ENCODE measurements around the gene GALNT10. TPM values are rescaled to one million over a fixed set of nuclear protein-coding genes. Genes with fewer than 3 reads are reported as not detected.

Gene GALNT10
- polyA plus RNA-seq, 1 experiment, result 93.1 TPM

DNA sequence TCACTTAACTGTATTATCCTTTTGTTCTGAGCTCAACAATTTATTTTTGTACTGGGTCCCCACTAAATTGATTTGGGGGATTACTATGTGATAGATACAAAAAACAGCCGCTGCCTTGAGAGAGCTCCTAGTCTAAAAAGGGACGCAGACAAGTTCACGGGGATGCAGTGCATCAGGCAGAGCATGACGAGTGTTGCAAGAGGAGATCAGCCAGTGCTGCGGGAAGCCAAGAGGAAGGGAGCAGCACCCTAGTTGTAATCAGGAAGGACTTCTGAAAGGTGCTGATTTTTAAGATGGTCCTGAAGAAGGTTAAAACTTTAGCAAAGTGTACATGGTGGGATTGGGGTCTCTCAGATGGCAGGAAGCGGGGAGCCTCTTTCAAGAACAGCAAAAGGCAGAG, 15.8 kb downstream of the GALNT10 start:
- Histone ChIP-seq H3K27ac (ENCODE audit: low read depth, low read length) (no peak overlapping the region), H3K4me3 (ENCODE audit: low read depth, low read length) (no peak overlapping the region), H3K9me3 (ENCODE audit: control insufficient read depth, insufficient read depth, low read length) (peaks cover 5% of the 10 kb centered on the region), H3K27me3 (ENCODE audit: control insufficient read depth, insufficient read depth, low read length) (no peaks in the 10 kb centered on the region)
- ChIA-PET POLR2A (interaction anchor here (0.7 kb wide), 1 partner anchor 8 kb away, joined by 4 read pairs; no protein-coding TSS in a partner anchor), CTCF (interaction anchor here (0.9 to 3.2 kb wide), 2 partner anchors 9 to 17 kb away, joined by 3 to 24 read pairs; no protein-coding TSS in a partner anchor)
- TF ChIP-seq, protein P1, sequence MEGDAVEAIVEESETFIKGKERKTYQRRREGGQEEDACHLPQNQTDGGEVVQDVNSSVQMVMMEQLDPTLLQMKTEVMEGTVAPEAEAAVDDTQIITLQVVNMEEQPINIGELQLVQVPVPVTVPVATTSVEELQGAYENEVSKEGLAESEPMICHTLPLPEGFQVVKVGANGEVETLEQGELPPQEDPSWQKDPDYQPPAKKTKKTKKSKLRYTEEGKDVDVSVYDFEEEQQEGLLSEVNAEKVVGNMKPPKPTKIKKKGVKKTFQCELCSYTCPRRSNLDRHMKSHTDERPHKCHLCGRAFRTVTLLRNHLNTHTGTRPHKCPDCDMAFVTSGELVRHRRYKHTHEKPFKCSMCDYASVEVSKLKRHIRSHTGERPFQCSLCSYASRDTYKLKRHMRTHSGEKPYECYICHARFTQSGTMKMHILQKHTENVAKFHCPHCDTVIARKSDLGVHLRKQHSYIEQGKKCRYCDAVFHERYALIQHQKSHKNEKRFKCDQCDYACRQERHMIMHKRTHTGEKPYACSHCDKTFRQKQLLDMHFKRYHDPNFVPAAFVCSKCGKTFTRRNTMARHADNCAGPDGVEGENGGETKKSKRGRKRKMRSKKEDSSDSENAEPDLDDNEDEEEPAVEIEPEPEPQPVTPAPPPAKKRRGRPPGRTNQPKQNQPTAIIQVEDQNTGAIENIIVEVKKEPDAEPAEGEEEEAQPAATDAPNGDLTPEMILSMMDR (IDR thresholded peaks at IDR 0.05; ENCODE audit: low read depth, low read length), result no peak
- DNase-seq (ENCODE audit: low read depth, low spot score), result no peak

GRCh38 chr5:154207204-154207603, 16.7 kb downstream of the GALNT10 start:
- Histone ChIP-seq H3K27ac (ENCODE audit: low read depth, low read length) (no peak overlapping the region), H3K9me3 (ENCODE audit: control insufficient read depth, insufficient read depth, low read length) (peaks cover 5% of the 10 kb centered on the region), H3K4me3 (ENCODE audit: low read depth, low read length) (no peak overlapping the region), H3K27me3 (ENCODE audit: control insufficient read depth, insufficient read depth, low read length) (no peaks in the 10 kb centered on the region)
- DNase-seq (ENCODE audit: low read depth, low spot score), result no peak
- TF ChIP-seq, protein P1 (IDR thresholded peaks at IDR 0.05; ENCODE audit: low read depth, low read length), result no peak
- CTCF ChIA-PET, result interaction anchor here (3.2 kb wide), 1 partner anchor 10 kb away, joined by 24 read pairs; no protein-coding TSS in a partner anchor
- POLR2A ChIA-PET, result no interaction called here

DNA sequence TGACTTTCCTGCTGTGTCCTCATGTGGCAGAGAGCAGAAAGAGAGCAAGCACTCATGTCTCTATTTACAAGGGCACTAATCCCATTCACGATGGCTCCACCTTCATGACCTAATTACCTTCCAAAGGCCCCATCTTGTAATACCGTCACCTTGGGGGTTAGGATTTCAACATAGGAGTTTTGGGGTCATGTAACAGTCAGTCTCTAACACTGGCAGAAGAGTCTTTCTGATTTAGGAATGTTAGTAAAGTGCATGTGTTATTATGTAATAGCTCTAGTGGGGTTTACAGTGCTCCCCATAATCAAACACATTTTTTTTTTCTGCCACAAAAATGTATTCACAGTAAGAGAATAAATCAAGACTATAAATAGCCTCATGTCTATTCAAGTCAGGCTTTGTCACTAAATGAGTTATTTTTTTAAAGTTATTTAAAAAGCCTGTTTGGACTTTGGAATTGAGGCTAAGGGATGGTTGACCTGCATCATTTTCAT, 19.1 kb downstream of the GALNT10 start:
- H3K27me3 ChIP-seq (ENCODE audit: control insufficient read depth, insufficient read depth, low read length), result no peaks in the 10 kb centered on the region
- POLR2A ChIA-PET, result no interaction called here
- no peak overlapping the region for H3K27ac ChIP-seq (ENCODE audit: low read depth, low read length)
- DNase-seq (ENCODE audit: low read depth, low spot score), result no peak
- H3K9me3 ChIP-seq (ENCODE audit: control insufficient read depth, insufficient read depth, low read length), result peaks cover 5% of the 10 kb centered on the region
- TF ChIP-seq, protein P1 (IDR thresholded peaks at IDR 0.05; ENCODE audit: low read depth, low read length), result no peak
- H3K4me3 ChIP-seq (ENCODE audit: low read depth, low read length), result no peak overlapping the region
- CTCF ChIA-PET, result interaction anchor here (1.3 kb wide), 1 partner anchor 12 kb away, joined by 4 read pairs; no protein-coding TSS in a partner anchor

DNA sequence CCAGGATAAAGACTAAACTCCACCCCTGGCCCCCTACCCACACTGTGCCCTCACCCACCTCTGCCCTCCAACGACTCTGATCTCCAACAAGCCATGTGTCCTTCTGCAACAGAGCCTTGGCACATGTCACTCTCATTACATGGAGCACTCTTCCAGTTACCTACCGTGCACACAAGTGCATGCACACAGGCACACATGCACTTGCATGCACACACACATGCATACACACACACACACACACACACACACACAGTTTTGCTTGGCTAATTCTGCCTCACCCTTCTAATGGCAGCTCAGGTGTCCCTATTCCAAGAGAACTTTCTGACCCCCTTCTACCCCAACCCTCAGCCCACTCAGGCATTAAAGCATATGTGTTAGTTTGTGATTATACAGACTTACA, 19.6 kb downstream of the GALNT10 start:
- CTCF ChIA-PET, result no interaction called here
- H3K9me3 ChIP-seq (ENCODE audit: control insufficient read depth, insufficient read depth, low read length), result peaks cover 5% of the 10 kb centered on the region
- DNase-seq (ENCODE audit: low read depth, low spot score), result no peak
- no peaks in the 10 kb centered on the region for H3K27me3 ChIP-seq (ENCODE audit: control insufficient read depth, insufficient read depth, low read length)
- H3K27ac ChIP-seq (ENCODE audit: low read depth, low read length), result no peak overlapping the region
- no peak overlapping the region for H3K4me3 ChIP-seq (ENCODE audit: low read depth, low read length)
- TF ChIP-seq, protein P1 (IDR thresholded peaks at IDR 0.05; ENCODE audit: low read depth, low read length), result no peak
- POLR2A ChIA-PET, result no interaction called here

DNA sequence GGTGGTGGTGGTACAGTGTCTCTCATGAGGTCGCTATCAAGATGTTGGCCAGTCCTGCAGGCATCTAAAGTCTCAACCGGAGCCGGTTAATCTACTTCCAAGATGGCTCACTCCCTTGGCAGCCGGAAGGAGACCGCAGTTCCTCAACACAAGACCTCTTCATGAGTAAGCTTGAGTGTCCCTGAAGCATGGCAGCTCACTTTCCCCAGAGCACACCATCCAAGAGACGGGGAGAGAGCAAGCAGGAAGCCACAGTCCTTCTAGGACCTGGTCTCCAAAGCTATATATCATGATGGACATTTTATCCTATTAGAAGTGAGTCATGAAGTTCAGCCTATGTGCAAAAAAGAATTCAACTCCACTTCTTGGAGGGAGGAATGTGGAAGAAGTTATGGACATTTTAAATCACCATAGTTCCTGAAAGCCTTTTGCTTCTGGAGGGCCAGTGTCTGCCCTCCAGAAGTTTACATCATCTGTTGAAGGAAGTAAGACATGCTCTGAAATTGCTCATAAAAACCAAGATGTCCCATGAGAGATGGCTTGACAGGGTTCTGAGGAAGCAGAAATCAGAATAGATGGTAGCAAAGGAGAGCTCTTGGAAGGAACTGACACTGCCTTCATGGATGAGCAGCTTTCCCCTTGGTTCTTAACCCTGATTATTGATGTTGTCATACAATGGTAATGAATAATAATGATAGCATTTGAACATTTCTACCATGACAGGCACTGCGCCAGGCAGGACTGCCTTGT, 21.3 kb downstream of the GALNT10 start:
- no peak overlapping the region for H3K4me3 ChIP-seq (ENCODE audit: low read depth, low read length)
- ChIA-PET CTCF (interaction anchor here (1.2 to 2.6 kb wide), 2 partner anchors 13 to 15 kb away, joined by 3 to 14 read pairs; no protein-coding TSS in a partner anchor), POLR2A (interaction anchor here (0.9 to 1.1 kb wide), 2 partner anchors 13 to 21 kb away, joined by 3 to 5 read pairs; partner anchors contain the start of gene GALNT10)
- TF ChIP-seq, protein P1 (IDR thresholded peaks at IDR 0.05; ENCODE audit: low read depth, low read length), result no peak
- no peaks in the 10 kb centered on the region for H3K27me3 ChIP-seq (ENCODE audit: control insufficient read depth, insufficient read depth, low read length)
- H3K9me3 ChIP-seq (ENCODE audit: control insufficient read depth, insufficient read depth, low read length), result peaks cover 5% of the 10 kb centered on the region
- DNase-seq (ENCODE audit: low read depth, low spot score), result no peak
- H3K27ac ChIP-seq (ENCODE audit: low read depth, low read length), result peak overlapping the region; percentile 52
